Activated B cell treated with CpG ODN at 0.5 μM for 24 hours (primary cell): ENCODE data around the gene NLK. TPM values are rescaled to one million over a fixed set of nuclear protein-coding genes. Genes with fewer than 3 reads are reported as not detected.

Source experiments
- ATAC-seq: fragments of 200-7000 bp; cut with Tn5 transposase; one replicate; pipeline ENCODE4 v1.10.0; 2021; ENCODE audit warnings: low read depth, mild to moderate bottlenecking, moderate library complexity
- CTCF ChIA-PET: fragments of 350-600 bp; sonication (Branson Sonifier 250); formaldehyde crosslinking; loops from one replicate; lab custom pipeline; 2021; ENCODE audit warnings: antibody characterized with exemption; lab: Charles Lee
- POLR2A ChIA-PET: fragments of 350-600 bp; sonication (Branson Sonifier 250); formaldehyde crosslinking; loops from one replicate; lab custom pipeline; 2021; ENCODE audit warnings: antibody characterized with exemption; lab: Charles Lee
- DNase-seq: peaks from one replicate; pipeline ENCODE4 v3.0.0; 2022
- H3K27ac Mint-ChIP-seq: one replicate; pipeline ENCODE4 v1.8.0; 2020; ENCODE audit warnings: mixed read lengths
- H3K27me3 Mint-ChIP-seq: one replicate; pipeline ENCODE4 v1.8.0; 2021; ENCODE audit warnings: mixed read lengths
- H3K36me3 Mint-ChIP-seq: one replicate; pipeline ENCODE4 v1.8.0; 2021; ENCODE audit warnings: low read depth, mixed read lengths
- H3K4me1 Mint-ChIP-seq: one replicate; pipeline ENCODE4 v1.8.0; 2021; ENCODE audit warnings: mixed read lengths
- H3K4me3 Mint-ChIP-seq: one replicate; pipeline ENCODE4 v1.8.0; 2020; ENCODE audit warnings: mild to moderate bottlenecking, mixed read lengths
- H3K9me3 Mint-ChIP-seq: one replicate; pipeline ENCODE4 v1.8.0; 2020; ENCODE audit warnings: mixed read lengths
- intact Hi-C: fragments of 100-400 bp; cut with micrococcal nuclease; formaldehyde crosslinking; loops from one replicate; pipeline ENCODE4 v1.15.1; 2024
- total RNA-seq: library from RNA; stranded (reverse); gene quantifications from 2 replicates; pipeline ENCODE4 v1.2.3, GENCODE V29; 2022
- TF ChIP-seq, protein P1 (sequence below): fragments of 200-600 bp; IDR thresholded peaks from one replicate; pipeline ENCODE4 v1.8.0; 2022; ENCODE audit warnings: antibody characterized with exemption, mild to moderate bottlenecking

The NLK gene
- total RNA-seq, 1 donor from 2014 or later: 24.6 TPM

DNA sequence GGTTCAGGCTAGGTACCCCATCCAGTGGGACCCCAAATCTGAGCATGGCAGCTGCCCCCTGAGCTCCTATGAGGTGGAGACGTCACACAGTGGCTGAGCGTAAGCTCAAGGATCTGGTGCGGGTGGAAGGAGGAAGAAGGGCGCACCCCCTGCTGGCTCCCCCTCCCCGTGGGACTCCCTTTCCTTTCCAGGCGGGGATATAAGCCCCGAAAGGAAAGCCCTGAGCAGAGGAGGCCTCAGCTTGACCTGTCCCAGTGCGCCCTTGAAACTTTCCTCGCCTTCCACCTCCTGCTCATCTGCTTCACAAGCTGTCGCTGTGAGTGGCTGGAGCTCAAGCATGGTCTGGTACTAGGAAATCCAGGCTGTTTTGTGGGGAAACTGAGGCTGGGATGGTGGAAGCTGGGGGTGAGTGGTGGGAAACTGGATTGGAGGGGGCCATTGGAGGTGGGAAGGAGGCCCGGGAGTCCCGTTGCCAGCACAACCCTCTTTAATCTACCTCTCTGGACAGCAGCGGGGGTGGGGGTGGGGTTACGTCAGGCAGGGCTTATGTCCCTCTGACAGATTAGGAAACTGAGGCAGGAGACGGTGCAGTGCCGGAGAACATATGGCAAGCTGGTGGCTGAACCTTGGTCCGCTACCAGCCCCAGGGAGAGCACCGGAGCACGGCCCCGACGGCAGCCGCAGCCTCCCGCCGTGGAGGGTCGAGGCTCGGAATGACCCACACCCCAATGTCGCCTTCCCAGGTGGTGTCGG lies 184.3 kb downstream of the NLK start:
- peaks cover 13% of the 10 kb centered on the region for H3K4me1 Mint-ChIP-seq
- H3K9me3 Mint-ChIP-seq: no peaks in the 10 kb centered on the region
- ChIA-PET POLR2A (no interaction called here), CTCF (no interaction called here)
- peaks cover 36% of the 10 kb centered on the region for H3K27me3 Mint-ChIP-seq
- intact Hi-C loops: no loop called here
- no peaks in the 10 kb centered on the region for H3K36me3 Mint-ChIP-seq
- TF ChIP-seq, protein P1, sequence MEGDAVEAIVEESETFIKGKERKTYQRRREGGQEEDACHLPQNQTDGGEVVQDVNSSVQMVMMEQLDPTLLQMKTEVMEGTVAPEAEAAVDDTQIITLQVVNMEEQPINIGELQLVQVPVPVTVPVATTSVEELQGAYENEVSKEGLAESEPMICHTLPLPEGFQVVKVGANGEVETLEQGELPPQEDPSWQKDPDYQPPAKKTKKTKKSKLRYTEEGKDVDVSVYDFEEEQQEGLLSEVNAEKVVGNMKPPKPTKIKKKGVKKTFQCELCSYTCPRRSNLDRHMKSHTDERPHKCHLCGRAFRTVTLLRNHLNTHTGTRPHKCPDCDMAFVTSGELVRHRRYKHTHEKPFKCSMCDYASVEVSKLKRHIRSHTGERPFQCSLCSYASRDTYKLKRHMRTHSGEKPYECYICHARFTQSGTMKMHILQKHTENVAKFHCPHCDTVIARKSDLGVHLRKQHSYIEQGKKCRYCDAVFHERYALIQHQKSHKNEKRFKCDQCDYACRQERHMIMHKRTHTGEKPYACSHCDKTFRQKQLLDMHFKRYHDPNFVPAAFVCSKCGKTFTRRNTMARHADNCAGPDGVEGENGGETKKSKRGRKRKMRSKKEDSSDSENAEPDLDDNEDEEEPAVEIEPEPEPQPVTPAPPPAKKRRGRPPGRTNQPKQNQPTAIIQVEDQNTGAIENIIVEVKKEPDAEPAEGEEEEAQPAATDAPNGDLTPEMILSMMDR: no peak
- H3K27ac Mint-ChIP-seq: no peak overlapping the region
- ATAC-seq (no peak), DNase-seq (no peak)
- H3K4me3 Mint-ChIP-seq: no peak overlapping the region

DNA sequence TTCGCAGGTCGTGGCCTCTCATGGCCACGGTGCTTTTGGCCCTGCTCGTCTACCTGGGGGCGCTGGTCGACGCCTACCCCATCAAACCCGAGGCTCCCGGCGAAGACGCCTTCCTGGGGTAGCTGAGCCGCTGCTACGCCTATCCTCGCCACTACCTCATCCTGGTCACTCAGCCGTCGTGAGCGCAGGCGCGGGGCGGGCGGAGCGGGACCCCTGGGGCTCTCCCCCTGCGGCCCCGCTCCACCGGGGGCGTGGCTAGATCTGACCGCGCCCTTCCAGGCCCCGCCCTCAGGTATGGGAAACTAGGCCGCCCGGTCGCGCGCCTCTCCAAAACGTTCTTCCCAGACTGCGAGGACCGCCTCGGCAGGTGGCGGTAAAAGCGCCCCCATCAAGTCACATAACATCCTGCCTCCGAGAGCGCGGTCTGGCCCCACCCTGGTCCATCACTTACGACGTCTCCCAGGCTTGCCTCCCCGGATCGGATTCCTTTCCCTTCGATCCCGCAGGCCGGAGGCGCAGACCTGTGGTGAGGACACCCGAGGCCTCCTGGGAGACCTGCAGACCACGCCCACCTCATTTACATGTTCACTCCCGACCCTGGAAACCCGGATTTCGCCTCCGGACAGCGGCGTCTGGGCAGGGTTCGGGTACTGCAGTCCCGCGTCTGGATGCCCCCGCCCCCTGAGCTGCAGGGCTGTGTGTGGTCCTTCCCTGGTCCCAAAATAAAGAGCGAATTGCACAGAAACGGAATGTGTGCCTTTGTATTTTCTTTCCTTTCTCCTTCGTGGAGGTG lies 185.0 kb downstream of the NLK start:
- TF ChIP-seq, protein P1: no peak
- Mint-ChIP-seq H3K27ac (no peak overlapping the region), H3K36me3 (no peaks in the 10 kb centered on the region), H3K9me3 (no peaks in the 10 kb centered on the region), H3K4me1 (peaks cover 13% of the 10 kb centered on the region), H3K4me3 (peak overlapping the region; percentile 71), H3K27me3 (peaks cover 41% of the 10 kb centered on the region)
- ATAC-seq (peak; percentile 58), DNase-seq (no peak)
- ChIA-PET POLR2A (no interaction called here), CTCF (no interaction called here)
- intact Hi-C loops: no loop called here

DNA sequence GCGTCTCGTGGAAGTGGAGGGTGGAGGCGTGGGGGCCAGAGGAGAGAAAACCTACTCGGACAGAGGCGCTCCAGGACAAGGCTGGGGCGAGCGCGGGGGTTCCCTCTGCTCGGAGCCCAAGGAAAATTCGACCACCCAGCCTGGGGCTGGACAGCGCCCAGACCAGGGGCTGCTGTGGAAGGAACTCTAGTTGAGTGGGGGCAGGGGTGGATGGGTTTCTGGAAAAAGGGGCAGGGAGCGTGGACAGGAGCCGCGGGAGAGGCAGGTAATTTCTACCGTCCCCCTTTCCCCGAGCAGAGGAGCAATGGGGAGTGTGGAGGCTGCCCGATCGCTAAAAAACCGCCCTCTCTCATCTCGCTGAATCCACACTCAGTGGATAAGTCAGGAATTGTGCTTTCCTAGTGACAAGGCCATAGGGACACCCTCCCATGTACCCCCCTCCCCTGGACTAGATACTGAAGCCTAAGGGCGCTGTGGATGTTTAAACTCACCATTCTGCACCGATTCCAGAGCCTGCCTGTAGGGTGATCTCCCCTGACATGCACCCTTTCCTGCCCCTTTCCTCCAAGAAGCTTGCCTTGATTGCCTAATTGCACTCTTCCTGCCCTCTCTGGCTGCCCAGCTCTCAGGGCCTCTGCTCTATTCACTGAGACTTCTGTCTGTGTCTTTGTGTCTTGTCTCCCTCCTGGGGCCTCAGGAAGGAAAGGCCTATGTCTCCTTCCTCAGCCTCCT lies 185.8 kb downstream of the NLK start:
- ChIA-PET CTCF (no interaction called here), POLR2A (no interaction called here)
- intact Hi-C loops: no loop called here
- Mint-ChIP-seq H3K27me3 (peaks cover 46% of the 10 kb centered on the region), H3K36me3 (no peaks in the 10 kb centered on the region), H3K9me3 (no peaks in the 10 kb centered on the region), H3K4me3 (peak overlapping the region; percentile 71), H3K4me1 (peaks cover 13% of the 10 kb centered on the region), H3K27ac (no peak overlapping the region)
- no peak for ATAC-seq
- TF ChIP-seq, protein P1: no peak
- DNase-seq: no peak

DNA sequence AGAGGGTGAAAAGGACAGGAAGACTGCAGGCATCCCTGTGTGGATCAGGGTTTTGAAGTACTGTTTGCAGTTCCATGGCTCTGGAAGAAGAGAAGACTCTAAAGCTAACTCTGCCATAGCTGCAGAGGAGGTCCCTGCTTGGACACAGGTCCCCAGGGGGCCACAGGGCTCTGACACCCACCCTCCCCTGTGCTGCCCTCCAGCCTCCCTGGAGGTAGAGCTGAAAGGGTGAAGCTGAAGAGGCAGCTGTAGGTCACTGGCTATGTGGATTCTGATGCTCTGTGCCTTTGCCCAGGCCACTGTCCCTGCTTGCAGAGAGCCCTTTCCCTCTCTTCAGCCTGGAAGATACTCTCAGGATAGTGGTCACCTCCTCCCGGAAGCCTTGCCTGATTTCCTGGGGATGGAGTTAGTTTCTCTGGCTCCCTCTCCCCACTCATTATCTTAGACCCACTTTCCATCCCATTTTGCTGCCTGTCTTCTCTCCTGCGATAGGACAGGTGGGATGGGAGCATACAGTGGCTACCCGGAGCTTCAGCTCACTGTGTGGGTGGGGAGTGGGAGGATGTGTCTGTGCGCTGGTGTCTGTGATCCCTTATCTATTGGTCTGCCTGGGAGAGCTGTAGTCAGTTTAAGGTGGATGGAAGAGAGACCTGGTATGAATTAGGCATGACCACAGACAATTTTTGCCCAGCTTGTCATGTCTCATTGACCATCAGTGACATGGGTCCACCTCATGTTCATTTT lies 186.7 kb downstream of the NLK start:
- DNase-seq: no peak
- H3K4me1 Mint-ChIP-seq: peaks cover 13% of the 10 kb centered on the region
- H3K27ac Mint-ChIP-seq: no peak overlapping the region
- no peak for ATAC-seq
- ChIA-PET CTCF (no interaction called here), POLR2A (no interaction called here)
- no peaks in the 10 kb centered on the region for H3K36me3 Mint-ChIP-seq
- intact Hi-C loops: no loop called here
- H3K9me3 Mint-ChIP-seq: no peaks in the 10 kb centered on the region
- TF ChIP-seq, protein P1: no peak
- peaks cover 47% of the 10 kb centered on the region for H3K27me3 Mint-ChIP-seq
- no peak overlapping the region for H3K4me3 Mint-ChIP-seq
